Endothelial cell of umbilical vein (primary cell): ENCODE measurements around the gene SNX22. TPM values are rescaled to one million over a fixed set of nuclear protein-coding genes. Genes with fewer than 3 reads are reported as not detected.

ENCODE experiments used
- BruUV-seq: library from RNA; stranded (reverse); fragments of 400-500 nt; replicated peaks from 2 replicates; lab custom pipeline; 2021; lab: Mats Ljungman, UMichigan
- CTCF ChIA-PET: fragments of 300-600, 350-600 bp; sonication (Branson Sonifier 250); formaldehyde crosslinking; loops from one replicate; lab custom pipeline; 2021; ENCODE audit warnings: antibody characterized with exemption, inconsistent platforms; lab: Charles Lee
- POLR2A ChIA-PET: fragments of 300-600, 350-600 bp; sonication (Branson Sonifier 250); formaldehyde crosslinking; loops from one replicate; lab custom pipeline; 2021; ENCODE audit warnings: antibody characterized with exemption, inconsistent platforms; lab: Charles Lee
- DNase-seq: peaks from one replicate; pipeline ENCODE4 v3.0.0-alpha.2; 2011; ENCODE audit warnings: low read depth, low spot score
- FAIRE-seq: peaks from 2 replicates; lab custom pipeline; 2011; peaks lifted over from hg19 to GRCh38; lab: Jason Lieb, UNC
- H2AFZ ChIP-seq: 2 replicates; pipeline ENCODE4 v1.6.0; 2012; ENCODE audit warnings: low read depth, low read length, control low read depth, inconsistent platforms
- H3K27ac ChIP-seq: 2 replicates; pipeline ENCODE4 v1.5.1; 2011; ENCODE audit warnings: low read depth, mild to moderate bottlenecking, control low read depth, low read length, moderate library complexity; ENCODE audit not compliant: insufficient read depth
- H3K27me3 ChIP-seq, 2 experiments: 2 replicates each; pipeline versions ENCODE4 v1.6.0 to v1.6.1; 2011; ENCODE audit warnings: low read length in 2 of 2, mixed read lengths in 1 of 2; ENCODE audit not compliant: control insufficient read depth in 2 of 2, insufficient read depth in 2 of 2
- H3K36me3 ChIP-seq, 2 experiments: 2 replicates in 1 of 2; 3 replicates in 1 of 2; pipeline ENCODE4 v1.5.1; 2011; ENCODE audit warnings: low read length in 2 of 2, mild to moderate bottlenecking in 1 of 2, moderate library complexity in 1 of 2; ENCODE audit not compliant: control insufficient read depth in 2 of 2, insufficient read depth in 2 of 2; ENCODE audit errors: extremely low read depth in 1 of 2
- H3K4me1 ChIP-seq: 3 replicates; pipeline ENCODE4 v1.5.1; 2011; ENCODE audit warnings: mild to moderate bottlenecking, low read length; ENCODE audit not compliant: control insufficient read depth, insufficient read depth; ENCODE audit errors: extremely low read depth
- H3K4me2 ChIP-seq: 2 replicates; pipeline ENCODE4 v1.6.1; 2011; ENCODE audit warnings: low read length, control low read depth, mixed read lengths; ENCODE audit not compliant: insufficient read depth
- H3K4me3 ChIP-seq, 3 experiments: fragments of 200-600 bp in 1 of 3; sonication (generic), shearing (Covaris generic) in 1 of 3; replicated peaks in 1 of 3; 2 replicates each; pipeline ENCODE4 v1.5.1; 2011 to 2016; ENCODE audit warnings: control low read depth in 3 of 3, low read length in 3 of 3, mild to moderate bottlenecking in 2 of 3, inconsistent platforms in 1 of 3, low read depth in 1 of 3, moderate library complexity in 1 of 3; ENCODE audit not compliant: insufficient read depth in 1 of 3
- H3K79me2 ChIP-seq: 2 replicates; pipeline ENCODE4 v1.6.0; 2012; ENCODE audit warnings: low read length, inconsistent platforms; ENCODE audit not compliant: control insufficient read depth, insufficient read depth
- H3K9ac ChIP-seq: replicated peaks from 2 replicates; pipeline ENCODE3; 2011; ENCODE audit warnings: low read length, control low read depth; ENCODE audit not compliant: insufficient read depth; ENCODE audit errors: extremely low read depth
- H3K9me1 ChIP-seq: replicated peaks from 3 replicates; pipeline ENCODE4 v1.6.0; 2011; ENCODE audit warnings: mild to moderate bottlenecking, low read length; ENCODE audit not compliant: control insufficient read depth, insufficient read depth; ENCODE audit errors: extremely low read depth
- H3K9me3 ChIP-seq: replicated peaks from 2 replicates; pipeline ENCODE4 v1.5.1; 2012; ENCODE audit warnings: low read length, inconsistent platforms; ENCODE audit not compliant: control insufficient read depth, insufficient read depth
- H4K20me1 ChIP-seq: replicated peaks from 2 replicates; pipeline ENCODE3; 2011; ENCODE audit warnings: mild to moderate bottlenecking, low read length; ENCODE audit not compliant: control insufficient read depth, insufficient read depth; ENCODE audit errors: extremely low read depth
- EZH2 ChIP-seq: IDR thresholded peaks from 2 replicates; pipeline ENCODE4 v1.6.1; 2012; ENCODE audit warnings: borderline replicate concordance, low read depth, mild to moderate bottlenecking, moderate library complexity, low read length, inconsistent platforms; ENCODE audit not compliant: severe bottlenecking
- FOS ChIP-seq: IDR thresholded peaks from 2 replicates; pipeline ENCODE4 v1.6.1; 2011; ENCODE audit warnings: mild to moderate bottlenecking, low read length, moderate library complexity, borderline replicate concordance; ENCODE audit not compliant: insufficient read depth
- GATA2 ChIP-seq: IDR thresholded peaks from 2 replicates; pipeline ENCODE4 v1.7.0; 2011; ENCODE audit warnings: low read depth, mild to moderate bottlenecking, moderate library complexity, mixed read lengths, low read length; ENCODE audit not compliant: insufficient read length, insufficient read depth
- JUN ChIP-seq: IDR thresholded peaks from 2 replicates; pipeline ENCODE4 v1.6.1; 2011; ENCODE audit warnings: borderline replicate concordance, low read depth; ENCODE audit not compliant: insufficient read length, insufficient read depth
- MYC ChIP-seq: IDR thresholded peaks from one replicate; pipeline ENCODE4 v1.6.1; 2011; ENCODE audit warnings: mild to moderate bottlenecking, low read depth, low read length
- POLR2A ChIP-seq: IDR thresholded peaks from 2 replicates; pipeline ENCODE4 v1.6.1; 2012; ENCODE audit warnings: low read depth, mild to moderate bottlenecking, control low read depth, low read length
- POLR2AphosphoS5 ChIP-seq: IDR thresholded peaks from 2 replicates; pipeline ENCODE4 v1.6.1; 2012; ENCODE audit warnings: low read depth, mild to moderate bottlenecking, control low read depth, low read length, moderate library complexity; ENCODE audit not compliant: insufficient read depth
- dilution Hi-C: fragments of 300-500 bp; cut with MboI; formaldehyde crosslinking; loops from one replicate; pipeline ENCODE4 v1.15.0; 2019; ENCODE audit warnings: low sequenced_read_pairs; ENCODE audit not compliant: extremely low pct_ligation_motif_present
- intact Hi-C: fragments of 100-400 bp; cut with micrococcal nuclease; formaldehyde crosslinking; loops from one replicate; pipeline ENCODE4 v1.10.0; 2022
- polyA plus RNA-seq, 4 experiments: library from polyadenylated mRNA; depleted of rRNA in 3 of 4; stranded (reverse) in 3 of 4; unstranded in 1 of 4; fragments of >200 nt; gene quantifications; 2 replicates each; pipeline versions ENCODE4 v1.2.1 to v1.2.3, GENCODE V29; 2011 to 2012; ENCODE audit warnings: missing spikeins in 1 of 4
- total RNA-seq: library from RNA; stranded (reverse); gene quantifications from 2 replicates; pipeline ENCODE4 v1.2.3, GENCODE V29; 2021
- TF ChIP-seq, protein P1 (sequence below), 2 donors: IDR thresholded peaks; 1 replicate in 1 of 2; 2 replicates in 1 of 2; pipeline ENCODE4 v1.5.1; 2011; ENCODE audit warnings: low read length in 2 of 2, mild to moderate bottlenecking in 2 of 2, moderate library complexity in 2 of 2, control low read depth in 1 of 2, inconsistent platforms in 1 of 2, low read depth in 1 of 2; ENCODE audit not compliant: insufficient read depth in 1 of 2; ENCODE audit errors: extremely low read depth in 1 of 2
- TF ChIP-seq, protein P2 (sequence below): IDR thresholded peaks from 2 replicates; pipeline ENCODE4 v1.6.1; 2011; ENCODE audit not compliant: insufficient read depth, insufficient read length

SNX22 gene
- total and polyA plus RNA-seq, 2 donors (not counting 3 experiments of a cell fraction or from before 2014, with no cell fraction given) = 0.14 to 0.73 TPM

DNA sequence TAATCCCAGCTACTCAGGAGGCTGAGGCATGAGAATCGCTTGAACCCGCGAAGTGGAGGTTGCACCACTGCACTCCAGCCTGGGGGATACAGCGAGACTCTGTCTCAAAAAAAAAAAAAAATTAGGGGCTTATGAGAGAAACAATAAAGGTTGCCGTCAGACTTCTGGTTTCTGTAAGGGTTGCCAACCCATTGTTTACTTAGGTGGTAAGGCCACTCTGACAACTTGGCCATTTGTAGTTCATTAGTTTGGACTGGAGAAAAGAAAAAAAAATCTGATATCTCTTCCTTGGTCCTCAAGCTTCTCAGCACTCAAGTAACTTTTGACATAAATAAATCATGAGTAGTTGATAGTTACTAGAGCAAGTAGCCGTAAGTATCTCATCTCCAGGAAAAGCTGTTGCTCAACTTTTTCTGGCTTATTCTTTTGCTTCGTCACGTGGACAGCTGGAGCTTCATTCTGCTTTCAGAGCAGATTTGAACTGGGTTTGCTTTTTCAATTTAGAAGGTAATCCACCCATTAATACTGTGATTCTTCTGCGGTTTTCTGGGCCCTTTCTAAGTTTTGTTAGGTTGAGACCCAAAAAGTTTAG is 46.3 kb upstream of the SNX22 start:
- H3K79me2 ChIP-seq = peaks cover 79% of the 10 kb centered on the region
- intact Hi-C loops (no loop called here), dilution Hi-C loops (no loop called here)
- peak; percentile 37 for DNase-seq
- peaks cover 5% of the 10 kb centered on the region for H4K20me1 ChIP-seq
- H3K9ac ChIP-seq = no peak overlapping the region
- H3K36me3 ChIP-seq = no peaks in the 10 kb centered on the region
- no peak for FAIRE-seq
- H3K4me1 ChIP-seq = no peaks in the 10 kb centered on the region
- no peaks in the 10 kb centered on the region for H3K9me1 ChIP-seq
- no peaks in the 10 kb centered on the region for H3K27me3 ChIP-seq
- ChIA-PET CTCF (interaction anchor here (1.5 kb wide), 1 partner anchor 12 kb away, joined by 3 read pairs; the partner anchor contains the start of gene CIAO2A), POLR2A (no interaction called here)
- BruUV-seq = no TSS peak
- no peak overlapping the region for H3K27ac ChIP-seq
- H3K4me2 ChIP-seq = no peak overlapping the region
- no peak overlapping the region for H2AFZ ChIP-seq
- TF ChIP-seq POLR2AphosphoS5 (no peak), EZH2 (no peak), MYC (no peak), GATA2 (no peak), JUN (no peak), POLR2A (no peak), FOS (no peak)
- TF ChIP-seq, protein P1, sequence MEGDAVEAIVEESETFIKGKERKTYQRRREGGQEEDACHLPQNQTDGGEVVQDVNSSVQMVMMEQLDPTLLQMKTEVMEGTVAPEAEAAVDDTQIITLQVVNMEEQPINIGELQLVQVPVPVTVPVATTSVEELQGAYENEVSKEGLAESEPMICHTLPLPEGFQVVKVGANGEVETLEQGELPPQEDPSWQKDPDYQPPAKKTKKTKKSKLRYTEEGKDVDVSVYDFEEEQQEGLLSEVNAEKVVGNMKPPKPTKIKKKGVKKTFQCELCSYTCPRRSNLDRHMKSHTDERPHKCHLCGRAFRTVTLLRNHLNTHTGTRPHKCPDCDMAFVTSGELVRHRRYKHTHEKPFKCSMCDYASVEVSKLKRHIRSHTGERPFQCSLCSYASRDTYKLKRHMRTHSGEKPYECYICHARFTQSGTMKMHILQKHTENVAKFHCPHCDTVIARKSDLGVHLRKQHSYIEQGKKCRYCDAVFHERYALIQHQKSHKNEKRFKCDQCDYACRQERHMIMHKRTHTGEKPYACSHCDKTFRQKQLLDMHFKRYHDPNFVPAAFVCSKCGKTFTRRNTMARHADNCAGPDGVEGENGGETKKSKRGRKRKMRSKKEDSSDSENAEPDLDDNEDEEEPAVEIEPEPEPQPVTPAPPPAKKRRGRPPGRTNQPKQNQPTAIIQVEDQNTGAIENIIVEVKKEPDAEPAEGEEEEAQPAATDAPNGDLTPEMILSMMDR (IDR thresholded peaks at IDR 0.05; ENCODE audit: extremely low read depth in 1 of 2, insufficient read depth in 1 of 2, low read depth in 1 of 2, low read length in 2 of 2) = no peak
- TF ChIP-seq, protein P2, sequence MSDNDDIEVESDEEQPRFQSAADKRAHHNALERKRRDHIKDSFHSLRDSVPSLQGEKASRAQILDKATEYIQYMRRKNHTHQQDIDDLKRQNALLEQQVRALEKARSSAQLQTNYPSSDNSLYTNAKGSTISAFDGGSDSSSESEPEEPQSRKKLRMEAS = no peak
- no peaks in the 10 kb centered on the region for H3K9me3 ChIP-seq
- H3K4me3 ChIP-seq = no peak overlapping the region
